Liver (tissue), 9 donors: ENCODE results near the gene PZP. TPM values are rescaled to one million over a fixed set of nuclear protein-coding genes. Genes with fewer than 3 reads are reported as not detected.

Source experiments
- DNase-seq: peaks from one replicate; pipeline ENCODE4 v3.0.0-alpha.2; 2017; ENCODE audit warnings: low spot score
- H3K27ac ChIP-seq, 2 donors: one replicate each; pipeline ENCODE4 v1.7.0; 2013; ENCODE audit warnings: inconsistent platforms in 2 of 2, low read length in 2 of 2, control low read depth in 1 of 2, low read depth in 1 of 2, mild to moderate bottlenecking in 1 of 2
- H3K27me3 ChIP-seq, 4 donors: one replicate each; pipeline versions ENCODE4 v1.6.1 to v1.7.0; 2013; ENCODE audit warnings: low read length in 3 of 4, inconsistent platforms in 1 of 4, mild to moderate bottlenecking in 1 of 4, moderate library complexity in 1 of 4; ENCODE audit not compliant: control insufficient read depth in 4 of 4, insufficient read depth in 4 of 4
- H3K36me3 ChIP-seq, 4 donors: one replicate each; pipeline versions ENCODE4 v1.6.1 to v1.7.0; 2013; ENCODE audit warnings: low read length in 3 of 4, mild to moderate bottlenecking in 3 of 4, low read depth in 1 of 4, moderate library complexity in 1 of 4; ENCODE audit not compliant: control insufficient read depth in 4 of 4, insufficient read depth in 3 of 4
- H3K4me1 ChIP-seq, 4 donors: one replicate each; pipeline versions ENCODE4 v1.6.1 to v1.7.0; 2013; ENCODE audit warnings: low read length in 3 of 4, mild to moderate bottlenecking in 3 of 4, moderate library complexity in 1 of 4; ENCODE audit not compliant: control insufficient read depth in 4 of 4, insufficient read depth in 4 of 4
- H3K4me3 ChIP-seq, 3 donors: one replicate each; pipeline versions ENCODE4 v1.6.1 to v1.7.0; 2013; ENCODE audit warnings: low read length in 3 of 3, control low read depth in 1 of 3, low read depth in 1 of 3, mild to moderate bottlenecking in 1 of 3
- H3K9ac ChIP-seq, 2 donors: one replicate each; pipeline ENCODE4 v1.7.0; 2013; ENCODE audit warnings: low read length in 2 of 2, mild to moderate bottlenecking in 2 of 2, moderate library complexity in 2 of 2, control low read depth in 1 of 2, low read depth in 1 of 2
- H3K9me3 ChIP-seq, 4 donors: one replicate each; pipeline versions ENCODE4 v1.6.1 to v1.7.0; 2013; ENCODE audit warnings: low read length in 3 of 4; ENCODE audit not compliant: control insufficient read depth in 4 of 4
- ATF3 ChIP-seq: IDR thresholded peaks from 2 replicates; pipeline ENCODE4 v1.6.1; 2016; ENCODE audit warnings: antibody characterized with exemption
- CTCF ChIP-seq: fragments of 150-350 bp; IDR thresholded peaks from 2 replicates; pipeline ENCODE4 v1.5.1; 2017; ENCODE audit warnings: improper control_type of control experiment, low read depth, low read length; ENCODE audit not compliant: missing input control
- EGR1 ChIP-seq, 2 donors: IDR thresholded peaks; 2 replicates each; pipeline ENCODE4 v1.6.1; 2016 to 2018; ENCODE audit warnings: antibody characterized with exemption in 2 of 2, low read depth in 2 of 2
- FOXA1 ChIP-seq: IDR thresholded peaks from 2 replicates; pipeline ENCODE4 v1.6.1; 2016; ENCODE audit warnings: antibody characterized with exemption
- FOXA2 ChIP-seq: IDR thresholded peaks from 2 replicates; pipeline ENCODE4 v1.6.1; 2016; ENCODE audit warnings: antibody characterized with exemption
- GABPA ChIP-seq, 2 donors: IDR thresholded peaks in 1 of 2; conservative IDR thresholded peaks in 1 of 2; 2 replicates each; pipeline ENCODE4 v1.6.1; 2016; ENCODE audit warnings: antibody characterized with exemption in 2 of 2, mild to moderate bottlenecking in 1 of 2, moderate library complexity in 1 of 2
- HNF4G ChIP-seq: IDR thresholded peaks from 2 replicates; pipeline ENCODE4 v1.6.1; 2016; ENCODE audit warnings: antibody characterized with exemption
- JUND ChIP-seq, 2 donors: IDR thresholded peaks; 2 replicates each; pipeline ENCODE4 v1.6.1; 2016; ENCODE audit warnings: antibody characterized with exemption in 2 of 2
- MAX ChIP-seq: IDR thresholded peaks from 2 replicates; pipeline ENCODE4 v1.6.1; 2016; ENCODE audit warnings: antibody characterized with exemption
- REST ChIP-seq: IDR thresholded peaks from 2 replicates; pipeline ENCODE4 v1.6.1; 2016; ENCODE audit warnings: antibody characterized with exemption, mild to moderate bottlenecking
- RXRA ChIP-seq, 2 donors: IDR thresholded peaks; 2 replicates each; pipeline ENCODE4 v1.6.1; 2017 to 2018; ENCODE audit warnings: antibody characterized with exemption in 2 of 2, mild to moderate bottlenecking in 1 of 2
- SP1 ChIP-seq: IDR thresholded peaks from 2 replicates; pipeline ENCODE4 v1.6.1; 2018; ENCODE audit warnings: antibody characterized with exemption, mild to moderate bottlenecking
- TAF1 ChIP-seq: conservative IDR thresholded peaks from 2 replicates; pipeline ENCODE4 v1.6.1; 2016; ENCODE audit warnings: antibody characterized with exemption, mild to moderate bottlenecking
- ZBTB33 ChIP-seq: IDR thresholded peaks from 2 replicates; pipeline ENCODE4 v1.6.1; 2016; ENCODE audit warnings: antibody characterized with exemption
- WGBS: extraction: QIAGEN DNeasy Blood & Tissue Kit; methylation state at CpG from one replicate; pipeline ENCODE4 v1.1.7; 2013; 5-methylcytosine and 5-hydroxymethylcytosine counted together
- polyA plus RNA-seq, 2 donors: library from polyadenylated mRNA; stranded (reverse) in 1 of 2; unstranded in 1 of 2; fragments of 200-250 nt in 1 of 2; fragments of >200 nt in 1 of 2; fragmentation: Nextera tagmentation in 1 of 2; extraction: Ambion mirVana in 1 of 2; gene quantifications; one replicate each; pipeline versions ENCODE4 v1.2.1 to v1.2.3, GENCODE V29; 2013 to 2015
- total RNA-seq, 2 donors: library from RNA; depleted of rRNA; stranded (reverse); fragments of >200 nt; gene quantifications; one replicate each; pipeline ENCODE4 v1.2.3, GENCODE V29; 2014
- donor health status: healthy.
- donor health status: healthy.
- donor health status: healthy.
- donor health status: healthy.
- donor health status: healthy.

PZP gene
- total and polyA plus RNA-seq, 4 donors = 0.05 to 18.7 (median 2.8) TPM

GRCh38 chr12:9113987-9114309, 94.2 kb downstream of the PZP start (continued):
- TF ChIP-seq REST = peak; percentile 35
- peak; percentile 27 for TF ChIP-seq SP1
- no peak for TF ChIP-seq GABPA (IDR thresholded peaks at IDR 0.05 in 1 of 2, conservative IDR thresholded peaks at IDR 0.05 in 1 of 2)

GRCh38 chr12:9113296-9113986, 94.8 kb downstream of the PZP start:
- TF ChIP-seq TAF1 (peak; percentile 34), SP1 (no peak), FOXA1 (no peak), JUND (IDR thresholded peaks at IDR 0.05) (peak in 1 of 2 donors; percentile 22), CTCF (no peak), FOXA2 (no peak), REST (no peak), GABPA (IDR thresholded peaks at IDR 0.05 in 1 of 2, conservative IDR thresholded peaks at IDR 0.05 in 1 of 2) (no peak), ATF3 (no peak), ZBTB33 (no peak), HNF4G (no peak), EGR1 (IDR thresholded peaks at IDR 0.05; ENCODE audit: low read depth in 2 of 2) (no peak), RXRA (IDR thresholded peaks at IDR 0.05) (no peak), MAX (no peak)
- Histone ChIP-seq H3K4me3 (peak overlapping the region; percentile 57 to 89 (median 72)), H3K9ac (peak overlapping the region; percentile 2 to 4), H3K36me3 (peaks cover 12 to 40% (median 30%) of the 10 kb centered on the region in 4 donors), H3K9me3 (no peaks in the 10 kb centered on the region), H3K27ac (peak overlapping the region in 1 of 2 donors; percentile 2), H3K4me1 (peaks cover 1 to 35% (median 18%) of the 10 kb centered on the region in 4 donors), H3K27me3 (no peaks in the 10 kb centered on the region)
- DNase-seq = no peak
- 60% methylated on average over 7 of the region's 7 CpGs for WGBS
